Caki2 (cell line): ENCODE measurements around the gene NRXN3. TPM values are rescaled to one million over a fixed set of nuclear protein-coding genes. Genes with fewer than 3 reads are reported as not detected.
A peak's percentile ranks its signal among the peaks of the same experiment; 100 is the strongest.

Source experiments
- DNase-seq: peaks from one replicate; pipeline ENCODE4 v3.0.0-alpha.2; 2015; ENCODE audit warnings: low read depth
- in situ Hi-C: cut with HindIII; loops from 2 replicates; pipeline ENCODE4 v1.10.0; 2016; ENCODE audit warnings: low sequenced_read_pairs, low pct_unique_long_range_greater_than_20kb, mixed read lengths
- total RNA-seq: library from RNA; depleted of rRNA; stranded (reverse); fragments of >200 nt; shearing (Covaris generic); gene quantifications from 2 replicates; pipeline ENCODE4 v1.2.3, GENCODE V29; 2014; ENCODE audit warnings: low replicate concordance

NRXN3 gene
- total RNA-seq, 1 experiment from 2014 or later = not detected

GRCh38 chr14:79802093-79802492, 1631.9 kb downstream of the NRXN3 start:
- DNase-seq = no peak
- in situ Hi-C loops = no loop called here

- DNase-seq = no peak
- in situ Hi-C loops = no loop called here
Observed at GRCh38 chr14:79805636-79806035, 1635.5 kb downstream of the NRXN3 start.

- peak; percentile 2 for DNase-seq
Observed at GRCh38 chr14:79809849-79810612, 1639.9 kb downstream of the NRXN3 start.

GRCh38 chr14:79820866-79821535, 1650.8 kb downstream of the NRXN3 start:
- no peak for DNase-seq
- in situ Hi-C loops = no loop called here

More at GRCh38 chr14:79809849-79810612, 1639.9 kb downstream of the NRXN3 start:
- in situ Hi-C loops = no loop called here

- no peak for DNase-seq
- in situ Hi-C loops = no loop called here
Observed at GRCh38 chr14:79822034-79822433, 1651.9 kb downstream of the NRXN3 start.

GRCh38 chr14:79825046-79825521, 1654.9 kb downstream of the NRXN3 start:
- in situ Hi-C loops = no loop called here
- no peak for DNase-seq

GRCh38 chr14:79826362-79826761, 1656.2 kb downstream of the NRXN3 start:
- in situ Hi-C loops = no loop called here
- DNase-seq = no peak

GRCh38 chr14:79829405-79830166, 1659.4 kb downstream of the NRXN3 start:
- in situ Hi-C loops = no loop called here
- DNase-seq = no peak

GRCh38 chr14:79831195-79831892, 1661.2 kb downstream of the NRXN3 start:
- DNase-seq = no peak
- in situ Hi-C loops = no loop called here

GRCh38 chr14:79833781-79834180, 1663.6 kb downstream of the NRXN3 start:
- no peak for DNase-seq
- in situ Hi-C loops = no loop called here

- in situ Hi-C loops = no loop called here
- DNase-seq = no peak
Observed at GRCh38 chr14:79834868-79835267, 1664.7 kb downstream of the NRXN3 start.

GRCh38 chr14:79836577-79836976, 1666.4 kb downstream of the NRXN3 start:
- no peak for DNase-seq
- in situ Hi-C loops = no loop called here

- in situ Hi-C loops = no loop called here
Observed at GRCh38 chr14:79837699-79838098, 1667.5 kb downstream of the NRXN3 start.

GRCh38 chr14:79840103-79840502, 1669.9 kb downstream of the NRXN3 start:
- in situ Hi-C loops = no loop called here

More at GRCh38 chr14:79837699-79838098, 1667.5 kb downstream of the NRXN3 start:
- no peak for DNase-seq

GRCh38 chr14:79840831-79841230, 1670.7 kb downstream of the NRXN3 start:
- DNase-seq = no peak
- in situ Hi-C loops = no loop called here

More at GRCh38 chr14:79840103-79840502, 1669.9 kb downstream of the NRXN3 start:
- DNase-seq = no peak

- in situ Hi-C loops = no loop called here
- DNase-seq = no peak
Observed at GRCh38 chr14:79841433-79841832, 1671.3 kb downstream of the NRXN3 start.

GRCh38 chr14:79842270-79842669, 1672.1 kb downstream of the NRXN3 start:
- peak; percentile 2 for DNase-seq
- in situ Hi-C loops = no loop called here
